Upper lobe of left lung (tissue), 4 donors: ENCODE measurements around the gene KLRF1.

Experiments used
- CTCF ChIP-seq, 6 experiments: fragments of 450-650 bp in 4 of 6; fragments of 200-600 bp in 2 of 6; sonication (generic) in 2 of 6; IDR thresholded peaks; one replicate each; pipeline ENCODE4 v1.5.1; 2016 to 2019; ENCODE audit warnings: antibody characterized with exemption in 6 of 6
- POLR2AphosphoS5 ChIP-seq, 2 donors: sonication (generic); formaldehyde crosslinking; IDR thresholded peaks; one replicate each; pipeline ENCODE4 v1.5.1; 2017; ENCODE audit warnings: antibody characterized with exemption in 2 of 2

DNA sequence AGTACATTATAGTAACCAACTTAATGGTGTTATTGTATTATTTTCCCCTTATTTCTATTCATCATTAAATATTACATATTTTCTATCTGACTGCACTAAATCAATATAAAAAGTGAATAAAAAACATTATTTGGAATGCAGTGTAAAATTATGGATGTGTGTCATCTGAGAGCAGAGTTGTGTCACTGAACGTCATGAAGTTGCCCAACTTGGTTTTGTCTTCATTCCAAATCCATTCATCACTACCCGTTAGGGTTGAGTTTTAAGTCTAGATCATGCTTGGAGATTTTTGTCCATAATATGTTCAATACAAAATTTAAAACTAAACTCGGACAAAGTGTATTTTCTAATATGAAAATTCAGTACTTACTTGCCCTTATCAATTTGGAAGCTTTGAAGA, 16.1 kb downstream of the KLRF1 start:
- TF ChIP-seq CTCF (IDR thresholded peaks at IDR 0.05) = no peak
- TF ChIP-seq POLR2AphosphoS5 (IDR thresholded peaks at IDR 0.05) = no peak
